Muscle of arm (tissue), 12 donors: Measurements from ENCODE around the gene ZNF512. TPM values are rescaled to one million over a fixed set of nuclear protein-coding genes. Genes with fewer than 3 reads are reported as not detected.
"Not testable (repeated sequence)": the region's sequence is repeated elsewhere in the genome, so short reads cannot be mapped to it uniquely, and the experiment has no call there.

Experiments used
- DNase-seq: peaks from one replicate; pipeline ENCODE4 v3.0.0-alpha.2; 2013
- polyA plus RNA-seq, 12 donors: library from polyadenylated mRNA; unstranded; fragments of 120-200 nt; gene quantifications; one replicate each; pipeline ENCODE4 v1.2.1, GENCODE V29; 2013; ENCODE audit not compliant: insufficient read length in 12 of 12

The ZNF512 gene
- polyA plus RNA-seq, 12 donors, result 38.3 to 60.4 (median 48.9) TPM; not detected in 1

- DNase-seq, result no peak
These were observed 1.3 kb upstream of the ZNF512 start for GRCh38 chr2:27581417-27582128.

DNA sequence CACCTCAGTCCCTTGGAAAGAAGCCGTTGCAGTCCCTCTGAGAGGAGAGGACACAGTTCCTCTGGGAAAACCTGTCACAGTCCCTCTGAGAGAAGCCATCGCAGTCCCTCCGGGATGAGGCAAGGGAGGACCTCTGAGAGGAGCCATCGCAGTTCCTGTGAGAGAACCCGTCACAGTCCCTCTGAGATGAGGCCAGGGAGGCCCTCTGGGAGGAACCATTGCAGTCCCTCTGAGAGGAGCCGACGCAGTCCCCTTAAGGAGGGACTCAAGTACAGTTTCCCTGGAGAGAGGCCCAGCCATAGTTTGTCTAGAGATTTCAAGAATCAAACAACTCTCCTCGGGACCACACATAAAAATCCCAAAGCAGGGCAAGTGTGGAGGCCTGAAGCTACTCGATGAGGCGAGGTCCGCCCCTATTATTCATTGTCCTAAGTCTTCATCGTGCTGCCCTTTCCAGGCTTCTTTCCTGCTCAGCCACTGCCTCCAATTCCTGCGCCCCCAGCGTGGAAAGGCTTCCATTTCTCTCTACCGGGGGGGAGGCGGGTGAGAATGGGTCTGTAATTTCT is 630 bp upstream of the ZNF512 start:
- peak; percentile 1 for DNase-seq

DNA sequence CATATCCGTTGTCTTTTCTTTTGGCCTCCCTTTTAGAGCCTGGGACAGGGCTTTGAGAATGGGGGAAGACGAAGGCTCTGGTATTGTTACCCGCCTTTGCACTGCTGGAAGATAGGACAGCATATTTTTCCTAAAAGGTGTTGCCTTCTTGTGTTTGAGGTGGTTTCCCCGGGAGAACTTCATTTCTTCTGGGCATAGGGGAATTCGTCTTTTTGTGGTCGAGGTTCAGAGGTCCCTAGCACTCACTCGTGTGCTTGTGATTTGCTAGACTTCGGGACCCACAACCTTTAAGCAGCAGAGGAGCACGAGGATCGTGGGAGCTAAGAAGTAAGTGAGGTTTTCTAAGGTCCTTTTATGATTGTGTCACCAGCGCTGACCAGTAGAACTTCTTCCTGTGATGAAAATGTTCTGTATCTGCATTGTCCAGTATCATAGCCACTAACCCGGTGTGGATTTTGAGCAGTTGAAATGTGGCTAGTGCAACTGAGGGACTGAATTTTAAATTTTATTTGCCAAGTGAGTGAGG is 611 bp downstream of the ZNF512 start:
- no peak for DNase-seq

DNA sequence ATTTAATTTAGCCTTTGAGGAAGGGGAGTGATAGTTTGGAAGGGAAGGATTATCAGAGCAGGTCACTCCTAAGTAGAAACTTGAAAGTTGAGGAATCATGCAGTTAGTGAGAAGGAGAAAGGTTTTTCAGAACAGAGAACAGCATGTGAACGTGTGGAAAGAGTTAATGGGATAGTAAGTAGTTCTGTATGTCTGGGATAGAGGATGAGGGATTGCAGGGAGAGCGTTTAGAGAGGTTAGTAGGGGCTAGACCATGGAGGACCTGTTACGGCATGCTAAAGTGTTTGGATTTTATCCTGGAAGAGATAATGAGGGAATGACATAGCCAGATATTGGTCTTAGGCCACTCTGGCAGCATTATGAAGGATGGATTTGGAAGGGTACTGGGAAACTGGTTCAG is 1.8 kb downstream of the ZNF512 start:
- DNase-seq, result no peak

DNA sequence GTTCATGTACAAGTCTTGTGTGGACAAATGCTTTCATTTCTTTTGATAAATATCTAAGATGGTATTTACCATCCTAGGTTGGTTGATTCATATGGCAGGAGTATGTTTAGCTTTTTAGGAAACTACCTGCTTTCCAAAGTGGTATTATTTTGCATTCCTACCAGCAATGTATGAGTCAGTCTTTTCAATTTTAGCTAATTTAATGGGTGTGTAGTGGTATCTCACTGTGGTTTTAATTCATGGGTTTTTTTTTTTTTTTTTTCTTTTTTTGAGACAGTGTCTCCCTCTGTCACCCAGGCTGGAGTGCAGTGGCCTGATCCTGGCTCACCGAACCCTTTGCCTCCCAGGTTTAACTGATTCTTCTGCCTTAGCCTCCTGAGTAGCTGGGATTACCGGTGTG is 4.2 kb downstream of the ZNF512 start:
- no peak for DNase-seq

GRCh38 chr2:27588308-27588707 is 5.5 kb downstream of the ZNF512 start:
- DNase-seq, result no peak

DNA sequence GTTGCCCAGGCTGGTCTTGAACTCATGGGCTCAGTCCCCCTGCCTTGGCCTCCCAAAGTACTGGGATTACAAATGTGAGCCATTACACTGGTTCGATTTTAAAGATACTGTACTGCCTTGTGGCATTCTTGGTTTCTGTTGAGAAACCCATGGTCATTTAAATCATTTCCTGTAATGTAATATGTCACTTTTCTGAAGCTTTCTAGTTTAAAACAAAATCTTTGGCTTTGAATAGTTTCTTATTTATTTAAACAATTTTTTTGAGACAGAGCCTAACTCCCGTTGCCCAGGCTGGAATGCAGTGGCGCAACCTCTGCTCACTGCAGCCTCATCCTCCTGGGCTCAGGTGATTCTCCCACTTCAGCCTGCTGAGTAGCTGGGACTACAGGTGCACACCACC is 8.9 kb downstream of the ZNF512 start:
- no peak for DNase-seq

- no peak for DNase-seq
These were observed 10.4 kb downstream of the ZNF512 start for GRCh38 chr2:27593240-27593639.

GRCh38 chr2:27594020-27594703 is 11.3 kb downstream of the ZNF512 start:
- DNase-seq, result not testable (repeated sequence)

GRCh38 chr2:27595412-27595811 is 12.6 kb downstream of the ZNF512 start:
- DNase-seq, result not testable (repeated sequence)

GRCh38 chr2:27596627-27597026 is 13.8 kb downstream of the ZNF512 start:
- DNase-seq, result no peak

- no peak for DNase-seq
These were observed 23.8 kb downstream of the ZNF512 start for GRCh38 chr2:27606611-27607010.

DNA sequence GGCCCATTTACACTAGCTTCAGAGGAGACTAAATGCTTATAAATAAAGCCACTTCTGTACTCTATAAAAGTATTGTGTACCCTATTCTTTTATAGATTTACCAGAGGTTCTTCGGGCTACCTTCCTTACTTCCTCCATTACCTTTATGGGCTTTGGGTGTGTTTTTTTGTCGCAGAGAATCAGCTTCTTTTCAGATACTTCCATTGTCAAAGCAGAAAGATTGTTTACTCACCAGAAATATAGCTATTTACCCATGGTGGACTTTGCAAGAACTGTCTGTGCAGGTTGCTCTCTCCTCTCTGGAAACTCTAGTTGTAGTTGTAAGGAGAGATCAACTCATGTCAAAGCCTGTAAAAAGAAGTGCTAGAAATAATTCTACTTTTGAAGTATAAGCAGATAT is 31.1 kb downstream of the ZNF512 start:
- DNase-seq, result no peak

- no peak for DNase-seq
These were observed 32.5 kb downstream of the ZNF512 start for GRCh38 chr2:27615316-27615715.

DNA sequence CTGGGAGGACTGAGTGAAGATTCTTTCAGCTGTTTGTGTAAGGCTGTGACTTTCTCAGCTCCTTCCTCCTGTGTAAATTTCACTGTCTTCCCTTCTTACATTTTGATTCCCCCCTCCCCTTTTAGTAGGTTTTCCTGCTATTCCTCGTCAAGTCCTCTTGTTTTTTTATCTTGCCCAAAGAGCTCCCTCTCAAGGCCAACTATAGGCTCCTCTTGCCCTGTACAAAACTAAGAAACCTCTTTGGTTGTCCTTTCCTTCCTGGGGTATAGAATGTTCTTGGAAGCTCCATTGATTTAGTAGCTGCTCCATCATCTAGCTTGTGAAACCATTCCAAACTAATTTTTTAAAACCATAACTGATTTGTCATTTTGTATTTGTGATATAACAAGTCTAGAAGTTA is 38.7 kb downstream of the ZNF512 start:
- DNase-seq, result no peak

- DNase-seq, result no peak
These were observed 40.1 kb downstream of the ZNF512 start for GRCh38 chr2:27622921-27623384.

DNA sequence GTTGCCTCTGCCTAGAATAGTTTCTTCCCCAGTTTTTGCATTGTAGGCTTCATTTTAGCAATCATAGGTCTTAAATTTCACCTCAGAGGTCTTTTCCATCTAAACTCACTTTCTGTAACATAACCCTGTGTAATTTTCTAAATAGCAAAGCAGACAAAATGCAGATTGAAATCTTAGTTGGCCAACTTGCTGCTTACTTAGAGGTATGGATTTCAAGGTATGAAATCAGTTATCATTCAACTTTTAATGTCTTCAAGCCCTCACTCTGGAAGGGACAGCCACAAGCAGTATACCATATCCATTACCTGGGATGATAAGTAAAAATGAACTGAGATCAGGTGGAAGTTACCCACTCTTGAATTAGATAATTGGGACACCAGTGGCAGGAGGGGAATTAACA is 42.1 kb downstream of the ZNF512 start:
- no peak for DNase-seq

DNA sequence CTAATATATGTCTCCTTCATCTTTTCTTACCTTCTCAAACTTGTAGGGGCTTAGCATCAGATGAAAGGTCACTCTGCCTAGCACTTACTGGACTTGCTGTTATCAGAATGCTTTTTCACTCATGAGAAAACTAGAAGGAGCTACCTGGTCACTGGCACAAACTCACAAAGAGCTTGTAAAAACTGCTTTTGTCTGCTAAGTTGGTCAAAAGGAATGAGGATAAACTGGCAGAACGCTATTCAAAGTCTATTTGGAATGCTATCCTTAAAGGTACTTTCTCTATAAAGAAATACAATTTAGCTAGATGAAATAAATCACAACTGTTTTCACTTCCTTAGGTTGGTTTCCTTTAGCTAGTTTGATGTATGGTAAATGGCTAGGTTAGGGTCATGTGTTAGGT is 43.5 kb downstream of the ZNF512 start:
- DNase-seq, result not testable (repeated sequence)

GRCh38 chr2:27626921-27627320 is 44.1 kb downstream of the ZNF512 start:
- not testable (repeated sequence) for DNase-seq

DNA sequence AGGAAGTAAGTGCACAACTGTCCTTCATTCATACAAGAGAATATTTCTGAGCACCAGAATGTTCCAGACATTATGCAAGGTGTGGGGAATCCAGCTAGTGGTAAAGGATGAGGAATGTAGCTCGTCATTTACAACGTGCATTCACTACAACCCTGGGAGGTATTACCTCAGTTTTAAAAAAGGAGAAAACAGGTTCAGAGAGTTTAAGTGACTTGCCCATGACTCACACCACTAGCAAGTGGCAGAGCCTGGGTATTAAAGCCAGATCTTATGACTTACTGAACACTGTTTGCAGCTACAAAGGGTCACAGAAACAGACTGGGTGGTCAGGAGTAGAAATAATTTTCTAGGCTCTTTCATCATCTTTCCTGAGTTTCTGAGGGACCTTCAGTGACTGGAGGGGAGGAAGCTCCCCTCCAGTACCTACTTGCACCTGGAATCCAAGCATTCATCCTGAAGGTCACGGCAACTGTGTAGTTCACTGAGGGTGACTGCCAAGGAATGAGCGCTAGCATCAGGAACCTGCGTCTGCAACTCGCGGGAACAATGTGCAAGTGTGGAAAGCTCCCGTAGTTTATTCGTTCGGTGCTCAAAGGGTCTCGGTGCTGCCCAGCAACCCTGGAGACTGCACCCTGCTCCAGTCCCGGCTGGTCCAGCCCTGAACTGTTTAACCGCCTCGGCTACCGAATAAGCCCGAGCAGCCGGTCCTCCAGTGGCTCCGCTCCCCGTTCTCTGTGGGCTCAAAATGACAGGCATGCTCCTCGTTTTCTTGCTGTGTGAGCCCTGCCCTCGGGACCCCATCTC is 45.3 kb downstream of the ZNF512 start:
- DNase-seq, result peak; percentile 5

- DNase-seq, result peak; percentile 83
These were observed 46.2 kb downstream of the ZNF512 start, which contains the start of the genes CCDC121 and GPN1 for GRCh38 chr2:27628767-27629709. Gene CCDC121, minus strand, starts transcription at chr2:27629012. Its CDS starts 1,213 bp downstream, at chr2:27627799. Gene GPN1, plus strand, starts transcription at chr2:27629050. Its CDS starts 9 bp downstream, at chr2:27629059.
